DND-41 (cell line): ENCODE data around the gene LSG1.

Experiments used
- CTCF ChIP-seq: IDR thresholded peaks from 2 replicates; pipeline ENCODE4 v1.5.1; 2012; ENCODE audit warnings: borderline replicate concordance, low read length, moderate library complexity, mild to moderate bottlenecking; ENCODE audit not compliant: poor library complexity, severe bottlenecking; ENCODE audit errors: extremely low read depth
- EZH2 ChIP-seq: IDR thresholded peaks from 3 replicates; pipeline ENCODE4 v1.6.1; 2012; ENCODE audit warnings: borderline replicate concordance, low read depth, mild to moderate bottlenecking, moderate library complexity, low read length, inconsistent platforms; ENCODE audit not compliant: severe bottlenecking

- TF ChIP-seq CTCF (no peak), EZH2 (no peak)
Observed at GRCh38 chr3:194685065-194685717, 13.2 kb upstream of the LSG1 start.
